Measurements from ENCODE around the gene FAM120AOS. TPM values are rescaled to one million over a fixed set of nuclear protein-coding genes. Genes with fewer than 3 reads are reported as not detected.

The FAM120AOS gene
- polyA plus RNA-seq, 1 of the 3 experiments (the other 2 are of a cell fraction) = 30.1 TPM

DNA sequence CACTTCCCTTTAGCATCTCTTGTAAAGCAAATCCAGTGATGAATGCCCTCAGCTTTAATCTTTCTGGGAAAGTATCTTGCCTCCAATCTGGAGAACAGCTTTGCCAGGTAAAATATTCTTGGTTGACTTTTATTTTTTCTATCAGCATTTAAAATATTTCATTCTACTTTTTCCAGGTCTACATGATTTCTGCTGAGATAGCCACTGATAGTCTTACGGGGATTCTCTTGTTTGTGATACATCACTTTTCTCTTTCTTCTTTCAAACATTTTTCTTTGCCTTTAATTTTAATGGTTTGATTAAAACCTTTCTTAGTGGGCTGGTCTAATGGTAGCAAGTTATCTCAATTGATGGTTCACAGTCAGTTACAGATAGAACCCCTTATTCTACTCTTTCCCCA lies 35.8 kb downstream of the FAM120AOS start:
- ChIA-PET CTCF (no interaction called here), POLR2A (no interaction called here)
- Histone ChIP-seq H3F3A (replicated peaks; ENCODE audit: insufficient read depth) (no peaks in the 10 kb centered on the region), H3K9ac (no peak overlapping the region), H3K4me3 (ENCODE audit: low read depth in 2 of 2, low read length in 1 of 2) (no peak overlapping the region), H3K27me3 (ENCODE audit: insufficient read depth) (no peaks in the 10 kb centered on the region), H3K9me3 (no peaks in the 10 kb centered on the region), H4K20me1 (ENCODE audit: insufficient read depth) (no peaks in the 10 kb centered on the region), H3K4me2 (no peak overlapping the region), H2AFZ (ENCODE audit: low read depth) (no peak overlapping the region), H3K79me2 (ENCODE audit: insufficient read depth) (no peaks in the 10 kb centered on the region), H3K4me1 (ENCODE audit: control insufficient read depth in 1 of 2, insufficient read depth in 2 of 2, low read depth in 1 of 2, low read length in 1 of 2) (no peaks in the 10 kb centered on the region), H3K36me3 (replicated peaks in 1 of 2; ENCODE audit: control insufficient read depth in 1 of 2, insufficient read depth in 2 of 2, low read length in 1 of 2) (no peaks in the 10 kb centered on the region), H3K9me2 (no peaks in the 10 kb centered on the region), H3K27ac (ENCODE audit: low read depth in 2 of 2, low read length in 1 of 2) (no peak overlapping the region)
- no peak for DNase-seq
- TF ChIP-seq SIN3A (IDR thresholded peaks at IDR 0.05; ENCODE audit: borderline replicate concordance, low read depth, low read length) = no peak
- TF ChIP-seq EP300 (IDR thresholded peaks at IDR 0.05; ENCODE audit: borderline replicate concordance in 1 of 2, low read depth in 1 of 2, low read length in 1 of 2) = no peak
- no peak for TF ChIP-seq RFX5 (IDR thresholded peaks at IDR 0.05; ENCODE audit: low read length)
- no peak for TF ChIP-seq FOXM1 (IDR thresholded peaks at IDR 0.05; ENCODE audit: low read depth)
- TF ChIP-seq MXI1 (IDR thresholded peaks at IDR 0.05; ENCODE audit: low read depth, low read length) = no peak
- no peak for TF ChIP-seq POLR2AphosphoS5 (IDR thresholded peaks at IDR 0.05; ENCODE audit: low read depth, low read length)
- TF ChIP-seq, protein P1, sequence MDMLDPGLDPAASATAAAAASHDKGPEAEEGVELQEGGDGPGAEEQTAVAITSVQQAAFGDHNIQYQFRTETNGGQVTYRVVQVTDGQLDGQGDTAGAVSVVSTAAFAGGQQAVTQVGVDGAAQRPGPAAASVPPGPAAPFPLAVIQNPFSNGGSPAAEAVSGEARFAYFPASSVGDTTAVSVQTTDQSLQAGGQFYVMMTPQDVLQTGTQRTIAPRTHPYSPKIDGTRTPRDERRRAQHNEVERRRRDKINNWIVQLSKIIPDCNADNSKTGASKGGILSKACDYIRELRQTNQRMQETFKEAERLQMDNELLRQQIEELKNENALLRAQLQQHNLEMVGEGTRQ (IDR thresholded peaks at IDR 0.05; ENCODE audit: borderline replicate concordance, low read depth, low read length) = no peak
- WGBS (ENCODE audit: low lambda C conversion rate) = 58% methylated on average over 1 of the region's 1 CpG

DNA sequence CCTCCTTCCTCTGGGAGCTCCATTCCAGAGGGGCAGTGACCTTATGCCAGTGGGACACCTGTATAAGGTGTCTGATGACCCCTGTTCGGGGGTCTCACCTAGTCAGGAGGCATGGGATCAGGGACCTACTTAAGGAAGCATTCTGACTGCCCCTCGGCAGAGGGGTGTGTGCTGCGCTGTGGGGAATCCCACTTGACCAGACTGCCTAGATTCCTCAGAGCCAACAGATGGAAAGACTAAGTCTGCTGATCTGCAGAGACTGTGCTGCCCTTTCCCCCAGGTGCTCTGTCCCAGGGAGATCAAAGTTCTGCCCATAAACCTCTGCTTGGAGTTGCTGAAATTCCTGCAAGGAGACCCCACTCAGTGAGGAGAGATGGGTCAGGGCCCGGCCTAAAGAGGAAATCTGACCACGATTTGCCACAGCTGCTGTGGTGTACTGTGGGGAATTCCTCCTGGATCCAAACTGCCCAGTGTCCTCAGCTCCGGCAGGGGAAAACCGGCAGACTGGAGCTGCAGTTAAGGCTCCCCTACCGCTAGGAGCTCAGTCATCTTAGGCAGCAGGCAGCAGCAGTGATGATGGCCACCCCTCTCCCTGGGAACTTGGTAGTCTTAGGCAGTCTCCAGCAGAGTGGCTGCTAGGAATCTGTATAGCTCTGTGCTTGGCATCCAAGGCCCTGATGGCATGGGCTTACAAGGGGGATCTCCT lies 36.7 kb downstream of the FAM120AOS start:
- no peak for TF ChIP-seq RCOR1 (IDR thresholded peaks at IDR 0.05; ENCODE audit: low read length)
- TF ChIP-seq ELF1 (IDR thresholded peaks at IDR 0.05) = no peak
- TF ChIP-seq MEF2A (IDR thresholded peaks at IDR 0.05; ENCODE audit: borderline replicate concordance, low read depth) = no peak
- no peak for TF ChIP-seq TAF1 (IDR thresholded peaks at IDR 0.05; ENCODE audit: borderline replicate concordance, low read depth, low read length)
- no peak for TF ChIP-seq GABPA (IDR thresholded peaks at IDR 0.05; ENCODE audit: low read depth)
- TF ChIP-seq FOXM1 (IDR thresholded peaks at IDR 0.05; ENCODE audit: low read depth) = no peak
- no peak for TF ChIP-seq RAD21 (IDR thresholded peaks at IDR 0.05; ENCODE audit: low read length)
- H3F3A ChIP-seq (replicated peaks; ENCODE audit: insufficient read depth) = no peaks in the 10 kb centered on the region
- no peaks in the 10 kb centered on the region for H3K9me2 ChIP-seq
- no peak overlapping the region for H3K27ac ChIP-seq (ENCODE audit: low read depth in 2 of 2, low read length in 1 of 2)
- H3K4me1 ChIP-seq (ENCODE audit: control insufficient read depth in 1 of 2, insufficient read depth in 2 of 2, low read depth in 1 of 2, low read length in 1 of 2) = no peaks in the 10 kb centered on the region
- H3K4me3 ChIP-seq (ENCODE audit: low read depth in 2 of 2, low read length in 1 of 2) = no peak overlapping the region
- no peaks in the 10 kb centered on the region for H3K27me3 ChIP-seq (ENCODE audit: insufficient read depth)
- WGBS (ENCODE audit: low lambda C conversion rate) = 0% methylated on average over 2 of the region's 8 CpGs
- DNase-seq = no peak
- no peaks in the 10 kb centered on the region for H3K79me2 ChIP-seq (ENCODE audit: insufficient read depth)
- no peaks in the 10 kb centered on the region for H3K9me3 ChIP-seq
- no peak overlapping the region for H3K9ac ChIP-seq
- no peaks in the 10 kb centered on the region for H3K36me3 ChIP-seq (replicated peaks in 1 of 2; ENCODE audit: control insufficient read depth in 1 of 2, insufficient read depth in 2 of 2, low read length in 1 of 2)
- ChIA-PET POLR2A (no interaction called here), CTCF (no interaction called here)
- H2AFZ ChIP-seq (ENCODE audit: low read depth) = no peak overlapping the region
- H4K20me1 ChIP-seq (ENCODE audit: insufficient read depth) = no peaks in the 10 kb centered on the region
- no peak overlapping the region for H3K4me2 ChIP-seq
